Measurements from ENCODE around the gene TLE2. TPM values are rescaled to one million over a fixed set of nuclear protein-coding genes. Genes with fewer than 3 reads are reported as not detected.

The TLE2 gene
- total and polyA plus RNA-seq, 2 of the 4 experiments (the other 2 are of a cell fraction), result under 0.01 to 0.41 TPM

DNA sequence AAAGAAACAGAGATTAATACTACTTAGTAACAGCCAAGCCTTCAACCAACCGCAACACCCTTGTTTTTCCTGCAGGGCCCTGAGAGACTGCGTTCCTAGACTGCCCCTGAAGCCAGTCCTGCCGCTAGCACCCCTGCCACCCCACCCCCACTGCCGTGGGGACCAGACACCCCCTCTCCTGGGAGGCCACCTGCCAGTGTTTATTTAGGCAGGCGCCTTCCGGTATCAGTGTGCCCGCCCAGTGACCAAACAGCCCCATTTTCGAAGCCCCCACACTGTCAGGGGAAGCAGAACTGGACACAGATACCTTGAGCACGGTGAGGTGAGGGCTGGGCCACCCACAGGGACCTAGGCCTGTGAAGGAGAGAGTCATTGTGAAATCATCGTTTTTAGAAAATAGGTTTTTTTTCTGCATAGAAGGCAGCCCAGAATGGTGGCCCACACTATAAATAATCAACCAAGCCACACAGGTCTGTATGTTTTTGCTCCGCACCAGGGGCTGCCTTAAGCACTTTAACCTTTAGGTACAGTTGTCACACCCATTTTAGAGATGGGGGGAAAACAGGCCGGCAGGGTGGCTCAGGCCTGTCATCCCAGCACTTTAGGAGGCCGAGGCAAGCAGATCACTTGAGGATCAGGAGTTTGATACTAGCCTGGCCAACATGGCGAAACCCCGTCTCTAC, 36.7 kb upstream of the TLE2 start:
- no peak overlapping the region for H3K4me3 ChIP-seq (ENCODE audit: insufficient read depth, low read depth, low read length)
- peaks cover 4% of the 10 kb centered on the region for H3K4me1 ChIP-seq (ENCODE audit: control insufficient read depth, insufficient read depth, low read length)
- no peak overlapping the region for H4K8ac ChIP-seq (ENCODE audit: low read depth in 2 of 2, low read length in 2 of 2)
- H3K36me3 ChIP-seq (ENCODE audit: control insufficient read depth, insufficient read depth, low read length), result no peaks in the 10 kb centered on the region
- no peak overlapping the region for H2BK15ac ChIP-seq (ENCODE audit: low read depth, low read length)
- ChIA-PET CTCF (no interaction called here), POLR2A (ENCODE audit: unreplicated experiment) (no interaction called here)
- no peak overlapping the region for H2AFZ ChIP-seq (replicated peaks; ENCODE audit: low read length, poor library complexity)
- no TSS peak for BruUV-seq (replicated peaks)
- H3K23ac ChIP-seq (ENCODE audit: low read depth, low read length), result no peak overlapping the region
- H4K91ac ChIP-seq (ENCODE audit: insufficient read depth, low read depth, low read length), result no peak overlapping the region
- no peak overlapping the region for H3K18ac ChIP-seq (ENCODE audit: low read depth, low read length)
- WGBS, 2 experiments (ENCODE audit: extremely low coverage in 2 of 2, insufficient read length in 1 of 2), result 83% methylated on average over 2 of the region's 15 CpGs; no CpG with 5 or more reads in 1 of the 2 experiments
- dilution Hi-C loops (cut with HindIII; ENCODE audit: low sequenced_read_pairs, unreplicated experiment), result no loop called here
- no peak overlapping the region for H2AK9ac ChIP-seq (replicated peaks; ENCODE audit: low read depth, low read length, poor library complexity)
- in situ Hi-C loops (cut with MboI; ENCODE audit: low sequenced_read_pairs), result no loop called here
- ATAC-seq (ENCODE audit: low read depth) (no peak), DNase-seq (no peak)
- no peak overlapping the region for H3K4ac ChIP-seq (ENCODE audit: low read depth, low read length)
- no peak overlapping the region for H3K9ac ChIP-seq (ENCODE audit: low read depth, low read length)
- TF ChIP-seq, protein P1, sequence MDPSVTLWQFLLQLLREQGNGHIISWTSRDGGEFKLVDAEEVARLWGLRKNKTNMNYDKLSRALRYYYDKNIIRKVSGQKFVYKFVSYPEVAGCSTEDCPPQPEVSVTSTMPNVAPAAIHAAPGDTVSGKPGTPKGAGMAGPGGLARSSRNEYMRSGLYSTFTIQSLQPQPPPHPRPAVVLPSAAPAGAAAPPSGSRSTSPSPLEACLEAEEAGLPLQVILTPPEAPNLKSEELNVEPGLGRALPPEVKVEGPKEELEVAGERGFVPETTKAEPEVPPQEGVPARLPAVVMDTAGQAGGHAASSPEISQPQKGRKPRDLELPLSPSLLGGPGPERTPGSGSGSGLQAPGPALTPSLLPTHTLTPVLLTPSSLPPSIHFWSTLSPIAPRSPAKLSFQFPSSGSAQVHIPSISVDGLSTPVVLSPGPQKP (IDR thresholded peaks at IDR 0.05; ENCODE audit: borderline replicate concordance, low read depth, low read length), result no peak
- TF ChIP-seq MXI1 (IDR thresholded peaks at IDR 0.05; ENCODE audit: borderline replicate concordance, low read depth, low read length) (no peak), MAFK (IDR thresholded peaks at IDR 0.05; ENCODE audit: low read depth, low read length) (no peak), NFE2L2 (IDR thresholded peaks at IDR 0.05; ENCODE audit: low read depth, low read length) (no peak), SMC3 (IDR thresholded peaks at IDR 0.05; ENCODE audit: low read depth, low read length) (no peak), RFX5 (IDR thresholded peaks at IDR 0.05; ENCODE audit: low read depth, low read length) (no peak), CEBPB (IDR thresholded peaks at IDR 0.05; ENCODE audit: low read depth, low read length) (no peak), RCOR1 (IDR thresholded peaks at IDR 0.05; ENCODE audit: insufficient replicate concordance, low read length) (no peak), CHD1 (IDR thresholded peaks at IDR 0.05; ENCODE audit: low read depth, low read length) (no peak), POLR2A (IDR thresholded peaks at IDR 0.05; ENCODE audit: low read depth, low read length) (no peak), USF2 (IDR thresholded peaks at IDR 0.05; ENCODE audit: low read depth, low read length) (no peak), MAZ (IDR thresholded peaks at IDR 0.05; ENCODE audit: borderline replicate concordance, low read depth, low read length) (no peak), RAD21 (IDR thresholded peaks at IDR 0.05; ENCODE audit: low read length) (no peak), FOS (IDR thresholded peaks at IDR 0.05; ENCODE audit: low read depth, low read length) (no peak), BHLHE40 (IDR thresholded peaks at IDR 0.05; ENCODE audit: low read depth, low read length) (no peak)
- TF ChIP-seq, protein P2, sequence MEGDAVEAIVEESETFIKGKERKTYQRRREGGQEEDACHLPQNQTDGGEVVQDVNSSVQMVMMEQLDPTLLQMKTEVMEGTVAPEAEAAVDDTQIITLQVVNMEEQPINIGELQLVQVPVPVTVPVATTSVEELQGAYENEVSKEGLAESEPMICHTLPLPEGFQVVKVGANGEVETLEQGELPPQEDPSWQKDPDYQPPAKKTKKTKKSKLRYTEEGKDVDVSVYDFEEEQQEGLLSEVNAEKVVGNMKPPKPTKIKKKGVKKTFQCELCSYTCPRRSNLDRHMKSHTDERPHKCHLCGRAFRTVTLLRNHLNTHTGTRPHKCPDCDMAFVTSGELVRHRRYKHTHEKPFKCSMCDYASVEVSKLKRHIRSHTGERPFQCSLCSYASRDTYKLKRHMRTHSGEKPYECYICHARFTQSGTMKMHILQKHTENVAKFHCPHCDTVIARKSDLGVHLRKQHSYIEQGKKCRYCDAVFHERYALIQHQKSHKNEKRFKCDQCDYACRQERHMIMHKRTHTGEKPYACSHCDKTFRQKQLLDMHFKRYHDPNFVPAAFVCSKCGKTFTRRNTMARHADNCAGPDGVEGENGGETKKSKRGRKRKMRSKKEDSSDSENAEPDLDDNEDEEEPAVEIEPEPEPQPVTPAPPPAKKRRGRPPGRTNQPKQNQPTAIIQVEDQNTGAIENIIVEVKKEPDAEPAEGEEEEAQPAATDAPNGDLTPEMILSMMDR (conservative IDR thresholded peaks at IDR 0.05; ENCODE audit: low read depth, low read length), result no peak
- no peak overlapping the region for H3K27ac ChIP-seq (ENCODE audit: insufficient read depth, low read length)
- H3K9me1 ChIP-seq (ENCODE audit: insufficient read depth, low read length), result no peaks in the 10 kb centered on the region; the same call in 1 of the 2 replicates
- no peak overlapping the region for H2BK120ac ChIP-seq (ENCODE audit: low read depth, low read length)
- no peak overlapping the region for H3K4me2 ChIP-seq (ENCODE audit: low read depth, low read length)
- peaks cover 3 to 14% of the 10 kb centered on the region in 2 experiments; a peak in 3 of 4 replicates for H3K79me1 ChIP-seq (ENCODE audit: low read depth in 1 of 2, low read length in 2 of 2)
- no peak overlapping the region for H2AK5ac ChIP-seq (ENCODE audit: low read depth, low read length)
- H4K20me1 ChIP-seq (ENCODE audit: insufficient read depth, low read length), result 0 out of 2 replicates have a peak, but pooled peaks cover under 1% of the 10 kb centered on the region
- intact Hi-C loops (cut with micrococcal nuclease), result no loop called here
- no peak overlapping the region for H2BK5ac ChIP-seq (ENCODE audit: low read depth, low read length, poor library complexity, severe bottlenecking)
- no peak overlapping the region for H3K56ac ChIP-seq (ENCODE audit: extremely low read depth, insufficient read depth, low read length)
- H3K27me3 ChIP-seq (ENCODE audit: control insufficient read depth, insufficient read depth, low read length), result no peaks in the 10 kb centered on the region
- H2BK20ac ChIP-seq (ENCODE audit: low read depth, low read length), result no peak overlapping the region
- H3K14ac ChIP-seq (replicated peaks; ENCODE audit: low read depth, low read length), result no peak overlapping the region
- H3K9me3 ChIP-seq (ENCODE audit: control insufficient read depth, insufficient read depth, low read length), result no peaks in the 10 kb centered on the region
- no peak overlapping the region for H4K5ac ChIP-seq (ENCODE audit: low read depth, low read length)
